Fibroblast of the aortic adventitia (primary cell): ENCODE measurements around the gene CCDC170. TPM values are rescaled to one million over a fixed set of nuclear protein-coding genes. Genes with fewer than 3 reads are reported as not detected.
"Not testable (repeated sequence)": the region's sequence is repeated elsewhere in the genome, so short reads cannot be mapped to it uniquely, and the experiment has no call there.

Source experiments
- DNase-seq: peaks from one replicate; pipeline ENCODE4 v3.0.0-alpha.2; 2010; ENCODE audit warnings: low read depth
- H3K4me3 ChIP-seq: 2 replicates; pipeline ENCODE4 v1.5.1; 2011; ENCODE audit warnings: low read depth, mild to moderate bottlenecking, control low read depth, low read length, moderate library complexity
- CTCF ChIP-seq: IDR thresholded peaks from 2 replicates; pipeline ENCODE4 v1.5.1; 2011; ENCODE audit warnings: mild to moderate bottlenecking, low read length, control low read depth, inconsistent platforms; ENCODE audit not compliant: insufficient read depth
- total RNA-seq: library from RNA; depleted of rRNA; stranded (reverse); fragments of >200 nt; gene quantifications from 2 replicates; pipeline ENCODE4 v1.2.3, GENCODE V29; 2012; ENCODE audit warnings: low replicate concordance

CCDC170 gene
- total RNA-seq, 1 donor = 0.09 TPM

GRCh38 chr6:151501511-151502136, 7.8 kb downstream of the CCDC170 start:
- no peak overlapping the region for H3K4me3 ChIP-seq
- TF ChIP-seq CTCF = no peak
- DNase-seq = no peak

GRCh38 chr6:151502499-151502898, 8.7 kb downstream of the CCDC170 start:
- TF ChIP-seq CTCF = no peak
- DNase-seq = peak; percentile 41
- no peak overlapping the region for H3K4me3 ChIP-seq

- no peak for TF ChIP-seq CTCF
- no peak for DNase-seq
- H3K4me3 ChIP-seq = no peak overlapping the region
Observed at GRCh38 chr6:151506761-151507160, 12.9 kb downstream of the CCDC170 start.

- no peak for DNase-seq
- TF ChIP-seq CTCF = no peak
- H3K4me3 ChIP-seq = no peak overlapping the region
Observed at GRCh38 chr6:151509048-151509447, 15.2 kb downstream of the CCDC170 start.

- no peak for TF ChIP-seq CTCF
- no peak for DNase-seq
- no peak overlapping the region for H3K4me3 ChIP-seq
Observed at GRCh38 chr6:151512481-151512880, 18.7 kb downstream of the CCDC170 start.

GRCh38 chr6:151514000-151514730, 20.3 kb downstream of the CCDC170 start:
- DNase-seq = no peak
- H3K4me3 ChIP-seq = no peak overlapping the region
- no peak for TF ChIP-seq CTCF

- not testable (repeated sequence) for DNase-seq, H3K4me3 ChIP-seq
Observed at GRCh38 chr6:151518992-151519391, 25.2 kb downstream of the CCDC170 start.
